Caco-2 (cell line): ENCODE results near the gene SLC26A3. TPM values are rescaled to one million over a fixed set of nuclear protein-coding genes. Genes with fewer than 3 reads are reported as not detected.

Experiments used
- BruUV-seq: library from RNA; stranded (reverse); fragments of 400-500 nt; replicated peaks from 2 replicates; lab custom pipeline; 2021; lab: Mats Ljungman, UMichigan
- CTCF ChIA-PET: fragments of 300-600 bp; sonication (Branson Sonifier 250); formaldehyde crosslinking; loops from one replicate; lab custom pipeline; 2022; ENCODE audit warnings: antibody characterized with exemption; lab: Charles Lee
- POLR2A ChIA-PET: fragments of 300-600 bp; sonication (Branson Sonifier 250); formaldehyde crosslinking; loops from one replicate; lab custom pipeline; 2022; ENCODE audit warnings: antibody characterized with exemption; lab: Charles Lee
- DNase-seq, 2 experiments: peaks; one replicate each; pipeline versions ENCODE4 v3.0.0 to v3.0.0-alpha.2; 2020 to 2022
- H3K27me3 ChIP-seq: replicated peaks from 2 replicates; pipeline ENCODE4 v1.6.0; 2011; ENCODE audit warnings: low read length; ENCODE audit not compliant: control insufficient read depth, insufficient read depth
- H3K36me3 ChIP-seq: 2 replicates; pipeline ENCODE4 v1.5.1; 2011; ENCODE audit warnings: low read length; ENCODE audit not compliant: control insufficient read depth, insufficient read depth
- H3K4me1 ChIP-seq: fragments of 250-450 bp; sonication (Bioruptor Pico); 2 replicates; pipeline ENCODE4 v1.5.1; 2020; ENCODE audit warnings: mild to moderate bottlenecking
- H3K4me3 ChIP-seq: 2 replicates; pipeline ENCODE4 v1.5.1; 2011; ENCODE audit warnings: low read depth, mild to moderate bottlenecking, control low read depth, low read length
- H3K9me3 ChIP-seq: fragments of 250-450 bp; sonication (Bioruptor Pico); 2 replicates; pipeline ENCODE4 v1.5.1; 2020; ENCODE audit warnings: mild to moderate bottlenecking, moderate library complexity
- H3K27ac Mint-ChIP-seq: one replicate; pipeline ENCODE4 v1.8.0; 2022; ENCODE audit warnings: mixed read lengths; ENCODE audit not compliant: unreplicated experiment
- H3K27me3 Mint-ChIP-seq: one replicate; pipeline ENCODE4 v1.8.0; 2022; ENCODE audit warnings: mixed read lengths; ENCODE audit not compliant: insufficient read depth, unreplicated experiment
- H3K36me3 Mint-ChIP-seq: one replicate; pipeline ENCODE4 v1.8.0; 2022; ENCODE audit warnings: mild to moderate bottlenecking, mixed read lengths; ENCODE audit not compliant: insufficient read depth, unreplicated experiment
- H3K4me1 Mint-ChIP-seq: one replicate; pipeline ENCODE4 v1.8.0; 2022; ENCODE audit warnings: low read depth, mixed read lengths; ENCODE audit not compliant: unreplicated experiment
- H3K4me3 Mint-ChIP-seq: one replicate; pipeline ENCODE4 v1.8.0; 2022; ENCODE audit warnings: mild to moderate bottlenecking, moderate library complexity, mixed read lengths; ENCODE audit not compliant: unreplicated experiment
- H3K9me3 Mint-ChIP-seq: one replicate; pipeline ENCODE4 v1.8.0; 2022; ENCODE audit warnings: mixed read lengths; ENCODE audit not compliant: unreplicated experiment
- CTCF ChIP-seq, 2 experiments: fragments of 200-600 bp in 1 of 2; IDR thresholded peaks; 1 replicate in 1 of 2; 2 replicates in 1 of 2; pipeline versions ENCODE4 v1.5.1 to v1.8.0; 2011 to 2022; ENCODE audit warnings: antibody characterized with exemption in 1 of 2, control low read depth in 1 of 2, inconsistent platforms in 1 of 2, low read depth in 1 of 2, low read length in 1 of 2, mild to moderate bottlenecking in 1 of 2, moderate library complexity in 1 of 2; ENCODE audit not compliant: insufficient read depth in 1 of 2, severe bottlenecking in 1 of 2, unreplicated experiment in 1 of 2
- intact Hi-C: fragments of 100-400 bp; cut with micrococcal nuclease; formaldehyde crosslinking; loops from one replicate; pipeline ENCODE4 v1.10.0; 2022; ENCODE audit not compliant: unreplicated experiment
- total RNA-seq: library from RNA; stranded (reverse); gene quantifications from 2 replicates; pipeline ENCODE4 v1.2.3, GENCODE V29; 2022

SLC26A3 gene
- total RNA-seq, 1 experiment from 2014 or later, result 2.0 TPM

- Mint-ChIP-seq H3K9me3 (no peaks in the 10 kb centered on the region), H3K27me3 (no peaks in the 10 kb centered on the region), H3K4me3 (no peak overlapping the region), H3K36me3 (no peaks in the 10 kb centered on the region), H3K4me1 (no peaks in the 10 kb centered on the region), H3K27ac (no peak overlapping the region)
- Histone ChIP-seq H3K4me1 (no peaks in the 10 kb centered on the region), H3K36me3 (no peaks in the 10 kb centered on the region), H3K27me3 (no peaks in the 10 kb centered on the region), H3K9me3 (no peaks in the 10 kb centered on the region), H3K4me3 (no peak overlapping the region)
- no peak for TF ChIP-seq CTCF (IDR thresholded peaks at IDR 0.05; ENCODE audit: insufficient read depth in 1 of 2, low read depth in 1 of 2, low read length in 1 of 2, severe bottlenecking in 1 of 2, unreplicated experiment in 1 of 2)
- ChIA-PET POLR2A (no interaction called here), CTCF (no interaction called here)
- BruUV-seq, result no TSS peak
- intact Hi-C loops, result no loop called here
- no peak for DNase-seq
Measured at GRCh38 chr7:107813524-107813923, 10.5 kb upstream of the SLC26A3 start.

DNA sequence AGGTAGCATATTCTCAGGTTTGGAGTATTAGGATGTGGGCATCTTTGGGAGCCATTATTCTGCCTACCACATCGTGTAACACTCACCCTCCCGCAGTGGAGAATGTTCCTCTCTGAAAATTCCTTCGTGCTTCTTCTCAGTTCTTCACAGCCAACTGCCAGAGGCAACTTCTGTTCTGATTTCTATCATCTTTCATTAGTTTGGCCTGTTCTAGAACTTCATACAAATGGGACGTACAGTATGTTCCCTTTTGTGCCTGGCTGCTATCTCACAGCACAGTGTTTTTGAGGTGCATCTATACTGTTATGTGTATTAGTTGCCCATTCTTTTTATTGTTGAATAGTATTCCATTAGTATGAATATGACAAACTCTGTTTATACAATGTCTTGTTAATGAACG, 8.9 kb upstream of the SLC26A3 start:
- no peak overlapping the region for H3K27ac Mint-ChIP-seq
- H3K4me3 Mint-ChIP-seq, result no peak overlapping the region
- Histone ChIP-seq H3K4me1 (no peaks in the 10 kb centered on the region), H3K36me3 (no peaks in the 10 kb centered on the region), H3K4me3 (no peak overlapping the region), H3K9me3 (no peaks in the 10 kb centered on the region), H3K27me3 (no peaks in the 10 kb centered on the region)
- TF ChIP-seq CTCF (IDR thresholded peaks at IDR 0.05; ENCODE audit: insufficient read depth in 1 of 2, low read depth in 1 of 2, low read length in 1 of 2, severe bottlenecking in 1 of 2, unreplicated experiment in 1 of 2), result no peak
- H3K36me3 Mint-ChIP-seq, result no peaks in the 10 kb centered on the region
- intact Hi-C loops, result no loop called here
- no peak for DNase-seq
- BruUV-seq, result no TSS peak
- ChIA-PET CTCF (no interaction called here), POLR2A (no interaction called here)
- H3K27me3 Mint-ChIP-seq, result no peaks in the 10 kb centered on the region
- H3K9me3 Mint-ChIP-seq, result no peaks in the 10 kb centered on the region
- H3K4me1 Mint-ChIP-seq, result no peaks in the 10 kb centered on the region

DNA sequence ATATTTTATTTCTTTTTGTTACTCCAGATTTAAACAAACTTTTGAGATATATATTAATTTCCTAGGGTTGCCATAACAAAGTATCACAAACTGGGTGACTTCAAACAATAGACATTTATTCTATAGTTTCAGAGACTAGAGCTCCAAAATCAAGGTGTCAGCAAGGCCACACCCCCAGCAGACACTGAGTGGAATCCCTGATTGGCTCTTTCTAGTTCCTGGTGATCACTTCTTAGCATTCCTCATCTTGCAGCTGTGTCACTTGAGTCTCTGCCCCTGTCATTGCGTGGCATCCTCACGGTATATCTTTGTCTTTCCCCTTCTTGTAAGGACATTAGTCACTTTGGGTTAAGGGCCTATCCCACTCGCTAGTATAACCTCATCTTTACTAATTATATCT, 7.6 kb upstream of the SLC26A3 start:
- CTCF ChIA-PET, result no interaction called here
- no peaks in the 10 kb centered on the region for H3K4me1 Mint-ChIP-seq
- H3K9me3 Mint-ChIP-seq, result no peaks in the 10 kb centered on the region

More for the DNA sequence above, 7.6 kb upstream of the SLC26A3 start:
- no peak for TF ChIP-seq CTCF (IDR thresholded peaks at IDR 0.05; ENCODE audit: insufficient read depth in 1 of 2, low read depth in 1 of 2, low read length in 1 of 2, severe bottlenecking in 1 of 2, unreplicated experiment in 1 of 2)
- DNase-seq, result no peak
- H3K4me3 Mint-ChIP-seq, result no peak overlapping the region
- no peaks in the 10 kb centered on the region for H3K36me3 Mint-ChIP-seq
- no peak overlapping the region for H3K27ac Mint-ChIP-seq
- H3K9me3 ChIP-seq, result no peaks in the 10 kb centered on the region
- intact Hi-C loops, result no loop called here
- no TSS peak for BruUV-seq
- H3K27me3 Mint-ChIP-seq, result no peaks in the 10 kb centered on the region
- no peaks in the 10 kb centered on the region for H3K27me3 ChIP-seq
- no peaks in the 10 kb centered on the region for H3K36me3 ChIP-seq
- POLR2A ChIA-PET, result no interaction called here
- no peak overlapping the region for H3K4me3 ChIP-seq
- H3K4me1 ChIP-seq, result no peaks in the 10 kb centered on the region
